ENCODE results near the gene OPTN.

DNA sequence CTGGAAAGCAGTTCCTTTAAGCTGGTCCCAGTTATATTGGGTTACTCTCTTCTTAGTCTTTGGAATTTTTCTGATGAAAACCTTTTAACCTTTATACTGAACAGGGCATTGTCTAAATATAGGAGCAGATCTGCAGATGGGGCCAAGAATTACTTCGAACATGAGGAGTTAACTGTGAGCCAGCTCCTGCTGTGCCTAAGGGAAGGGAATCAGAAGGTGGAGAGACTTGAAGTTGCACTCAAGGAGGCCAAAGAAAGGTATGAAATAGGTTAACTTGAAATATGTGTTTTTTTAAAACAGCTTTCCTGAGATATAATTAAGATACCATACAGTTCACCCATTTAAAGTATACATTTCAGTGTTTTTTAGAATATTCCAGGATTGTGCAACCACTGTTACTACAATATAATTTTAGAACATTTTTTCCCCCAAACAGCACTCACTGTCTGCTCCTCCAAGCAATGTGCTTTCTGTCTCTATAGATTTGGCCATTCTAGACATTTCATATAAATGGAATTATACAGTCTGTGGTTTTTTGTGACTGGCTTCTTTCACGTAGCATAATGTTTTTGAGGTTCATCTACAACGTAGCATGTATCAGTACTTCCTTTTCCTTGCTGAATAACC lies 18.9 kb downstream of the OPTN start:
- no peak for TF ChIP-seq TAF1 (IDR thresholded peaks at IDR 0.05; ENCODE audit: borderline replicate concordance, insufficient read depth, low read length)
- TF ChIP-seq FOXP2 (optimal IDR thresholded peaks at IDR 0.05; ENCODE audit: borderline replicate concordance, extremely low read depth, extremely low read length, insufficient read depth), result no peak
- TF ChIP-seq, protein P1, sequence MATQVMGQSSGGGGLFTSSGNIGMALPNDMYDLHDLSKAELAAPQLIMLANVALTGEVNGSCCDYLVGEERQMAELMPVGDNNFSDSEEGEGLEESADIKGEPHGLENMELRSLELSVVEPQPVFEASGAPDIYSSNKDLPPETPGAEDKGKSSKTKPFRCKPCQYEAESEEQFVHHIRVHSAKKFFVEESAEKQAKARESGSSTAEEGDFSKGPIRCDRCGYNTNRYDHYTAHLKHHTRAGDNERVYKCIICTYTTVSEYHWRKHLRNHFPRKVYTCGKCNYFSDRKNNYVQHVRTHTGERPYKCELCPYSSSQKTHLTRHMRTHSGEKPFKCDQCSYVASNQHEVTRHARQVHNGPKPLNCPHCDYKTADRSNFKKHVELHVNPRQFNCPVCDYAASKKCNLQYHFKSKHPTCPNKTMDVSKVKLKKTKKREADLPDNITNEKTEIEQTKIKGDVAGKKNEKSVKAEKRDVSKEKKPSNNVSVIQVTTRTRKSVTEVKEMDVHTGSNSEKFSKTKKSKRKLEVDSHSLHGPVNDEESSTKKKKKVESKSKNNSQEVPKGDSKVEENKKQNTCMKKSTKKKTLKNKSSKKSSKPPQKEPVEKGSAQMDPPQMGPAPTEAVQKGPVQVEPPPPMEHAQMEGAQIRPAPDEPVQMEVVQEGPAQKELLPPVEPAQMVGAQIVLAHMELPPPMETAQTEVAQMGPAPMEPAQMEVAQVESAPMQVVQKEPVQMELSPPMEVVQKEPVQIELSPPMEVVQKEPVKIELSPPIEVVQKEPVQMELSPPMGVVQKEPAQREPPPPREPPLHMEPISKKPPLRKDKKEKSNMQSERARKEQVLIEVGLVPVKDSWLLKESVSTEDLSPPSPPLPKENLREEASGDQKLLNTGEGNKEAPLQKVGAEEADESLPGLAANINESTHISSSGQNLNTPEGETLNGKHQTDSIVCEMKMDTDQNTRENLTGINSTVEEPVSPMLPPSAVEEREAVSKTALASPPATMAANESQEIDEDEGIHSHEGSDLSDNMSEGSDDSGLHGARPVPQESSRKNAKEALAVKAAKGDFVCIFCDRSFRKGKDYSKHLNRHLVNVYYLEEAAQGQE (IDR thresholded peaks at IDR 0.05; ENCODE audit: insufficient read depth in 1 of 2, low read depth in 2 of 2, low read length in 2 of 2), result no peak
- TF ChIP-seq POLR2AphosphoS5 (IDR thresholded peaks at IDR 0.05; ENCODE audit: low read depth, low read length), result no peak
- no peak for TF ChIP-seq SIN3A (IDR thresholded peaks at IDR 0.05; ENCODE audit: borderline replicate concordance, insufficient read depth, low read length)
